GM13977 (cell line): Measurements from ENCODE around the gene PLEKHF1.

Experiments
- DNase-seq: peaks from one replicate; pipeline ENCODE4 v3.0.0; 2012; ENCODE audit warnings: low spot score
- in situ Hi-C: fragments of 300-500 bp; cut with MboI; formaldehyde crosslinking; loops from one replicate; pipeline ENCODE4 v1.12.0; 2022; ENCODE audit warnings: low sequenced_read_pairs, low pct_unique_long_range_greater_than_20kb, mixed read lengths, inconsistent platforms; ENCODE audit not compliant: unreplicated experiment
- TF ChIP-seq, protein P1 (sequence below): IDR thresholded peaks from 2 replicates; pipeline ENCODE4 v1.5.1; 2012; ENCODE audit warnings: mild to moderate bottlenecking, control low read depth; ENCODE audit not compliant: insufficient read depth; ENCODE audit errors: extremely low read depth, missing control alignments

PLEKHF1 gene

DNA sequence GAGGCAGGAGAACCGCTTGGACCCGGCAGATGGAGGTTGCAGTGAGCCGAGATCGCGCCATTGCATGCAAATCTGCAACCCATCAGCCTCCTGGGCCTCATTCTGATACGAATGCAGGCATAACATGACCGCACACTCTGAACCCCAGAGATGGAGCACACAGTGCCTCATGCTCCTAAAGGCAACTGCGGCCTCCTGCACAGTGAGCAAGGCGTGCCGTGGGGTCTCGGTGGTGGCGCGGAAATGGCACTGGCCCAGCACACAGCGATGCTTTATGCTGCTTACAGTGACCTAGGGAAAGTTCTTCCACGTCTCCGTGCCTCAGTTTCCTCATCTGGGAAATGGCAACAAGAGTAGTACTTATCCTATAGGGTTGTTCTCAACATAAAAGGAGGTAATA is 51.8 kb downstream of the PLEKHF1 start:
- no peak for DNase-seq
- in situ Hi-C loops, result loop anchor here (5.0 kb wide), 1 partner anchor 110 kb away; the partner anchor contains the start of gene POP4
- TF ChIP-seq, protein P1, sequence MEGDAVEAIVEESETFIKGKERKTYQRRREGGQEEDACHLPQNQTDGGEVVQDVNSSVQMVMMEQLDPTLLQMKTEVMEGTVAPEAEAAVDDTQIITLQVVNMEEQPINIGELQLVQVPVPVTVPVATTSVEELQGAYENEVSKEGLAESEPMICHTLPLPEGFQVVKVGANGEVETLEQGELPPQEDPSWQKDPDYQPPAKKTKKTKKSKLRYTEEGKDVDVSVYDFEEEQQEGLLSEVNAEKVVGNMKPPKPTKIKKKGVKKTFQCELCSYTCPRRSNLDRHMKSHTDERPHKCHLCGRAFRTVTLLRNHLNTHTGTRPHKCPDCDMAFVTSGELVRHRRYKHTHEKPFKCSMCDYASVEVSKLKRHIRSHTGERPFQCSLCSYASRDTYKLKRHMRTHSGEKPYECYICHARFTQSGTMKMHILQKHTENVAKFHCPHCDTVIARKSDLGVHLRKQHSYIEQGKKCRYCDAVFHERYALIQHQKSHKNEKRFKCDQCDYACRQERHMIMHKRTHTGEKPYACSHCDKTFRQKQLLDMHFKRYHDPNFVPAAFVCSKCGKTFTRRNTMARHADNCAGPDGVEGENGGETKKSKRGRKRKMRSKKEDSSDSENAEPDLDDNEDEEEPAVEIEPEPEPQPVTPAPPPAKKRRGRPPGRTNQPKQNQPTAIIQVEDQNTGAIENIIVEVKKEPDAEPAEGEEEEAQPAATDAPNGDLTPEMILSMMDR, result no peak

DNA sequence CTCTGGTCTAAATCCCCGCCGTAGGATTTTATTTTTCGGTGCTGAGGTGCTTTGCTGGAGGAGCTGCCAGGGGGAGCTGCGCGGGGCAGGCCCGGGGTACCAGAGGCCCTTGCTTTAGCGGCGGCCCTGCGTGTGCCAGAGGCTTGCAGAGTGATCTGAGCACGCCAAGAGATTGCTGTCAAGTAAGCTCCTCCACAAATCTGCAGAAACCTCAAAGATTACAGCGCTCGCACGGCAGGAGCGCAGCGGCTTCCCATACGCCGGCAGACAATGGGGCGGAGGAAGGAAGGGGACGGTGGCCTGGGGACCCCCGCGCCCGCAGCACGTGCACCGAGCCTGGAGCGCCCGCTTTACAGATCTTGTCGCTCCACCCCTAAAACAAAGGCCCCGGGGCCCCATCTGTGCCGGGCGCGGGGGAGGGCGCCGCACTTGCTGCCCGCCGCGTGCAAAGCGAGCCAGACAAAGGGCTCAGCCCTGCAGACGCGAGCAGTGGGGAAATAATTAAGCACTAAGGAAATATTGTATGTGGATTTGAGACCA is 58.9 kb downstream of the PLEKHF1 start:
- in situ Hi-C loops, result no loop called here
- DNase-seq, result no peak
- TF ChIP-seq, protein P1, result no peak

DNA sequence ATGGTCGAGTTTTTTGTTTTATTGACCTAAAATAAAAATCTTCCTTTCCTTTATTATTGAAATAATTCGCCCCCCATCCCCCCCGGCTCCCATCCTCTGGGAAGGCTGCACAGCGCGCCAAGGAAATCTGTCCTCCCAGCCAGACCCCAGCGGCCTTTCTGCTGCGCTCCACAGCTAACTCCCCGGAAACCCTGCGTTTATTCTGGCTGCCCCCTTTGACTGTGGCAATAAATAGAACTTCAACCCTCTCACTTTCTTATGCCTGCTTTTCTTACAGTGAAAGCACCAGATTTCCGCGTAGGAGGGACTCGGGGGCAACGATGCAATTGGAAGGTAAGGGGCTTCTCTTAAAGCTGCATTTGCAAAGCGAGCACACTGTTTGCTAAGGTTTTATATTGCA is 59.5 kb downstream of the PLEKHF1 start:
- in situ Hi-C loops, result loop anchor here (25.0 kb wide), 1 partner anchor 938 kb away; no protein-coding TSS in a partner anchor
- no peak for DNase-seq
- TF ChIP-seq, protein P1, result no peak
